Endothelial cell of umbilical vein (primary cell): Measurements from ENCODE around the gene ZNF274. TPM values are rescaled to one million over a fixed set of nuclear protein-coding genes. Genes with fewer than 3 reads are reported as not detected.

ENCODE experiments used
- BruUV-seq: library from RNA; stranded (reverse); fragments of 400-500 nt; replicated peaks from 2 replicates; lab custom pipeline; 2021; lab: Mats Ljungman, UMichigan
- CTCF ChIA-PET: fragments of 300-600, 350-600 bp; sonication (Branson Sonifier 250); formaldehyde crosslinking; loops from one replicate; lab custom pipeline; 2021; ENCODE audit warnings: antibody characterized with exemption, inconsistent platforms; lab: Charles Lee
- POLR2A ChIA-PET: fragments of 300-600, 350-600 bp; sonication (Branson Sonifier 250); formaldehyde crosslinking; loops from one replicate; lab custom pipeline; 2021; ENCODE audit warnings: antibody characterized with exemption, inconsistent platforms; lab: Charles Lee
- DNase-seq: peaks from one replicate; pipeline ENCODE4 v3.0.0-alpha.2; 2011; ENCODE audit warnings: low read depth, low spot score
- FAIRE-seq: peaks from 2 replicates; lab custom pipeline; 2011; peaks lifted over from hg19 to GRCh38; lab: Jason Lieb, UNC
- H2AFZ ChIP-seq: 2 replicates; pipeline ENCODE4 v1.6.0; 2012; ENCODE audit warnings: low read depth, low read length, control low read depth, inconsistent platforms
- H3K27ac ChIP-seq: 2 replicates; pipeline ENCODE4 v1.5.1; 2011; ENCODE audit warnings: low read depth, mild to moderate bottlenecking, control low read depth, low read length, moderate library complexity; ENCODE audit not compliant: insufficient read depth
- H3K27me3 ChIP-seq, 2 experiments: 2 replicates each; pipeline versions ENCODE4 v1.6.0 to v1.6.1; 2011; ENCODE audit warnings: low read length in 2 of 2, mixed read lengths in 1 of 2; ENCODE audit not compliant: control insufficient read depth in 2 of 2, insufficient read depth in 2 of 2
- H3K36me3 ChIP-seq, 2 experiments: 2 replicates in 1 of 2; 3 replicates in 1 of 2; pipeline ENCODE4 v1.5.1; 2011; ENCODE audit warnings: low read length in 2 of 2, mild to moderate bottlenecking in 1 of 2, moderate library complexity in 1 of 2; ENCODE audit not compliant: control insufficient read depth in 2 of 2, insufficient read depth in 2 of 2; ENCODE audit errors: extremely low read depth in 1 of 2
- H3K4me1 ChIP-seq: 3 replicates; pipeline ENCODE4 v1.5.1; 2011; ENCODE audit warnings: mild to moderate bottlenecking, low read length; ENCODE audit not compliant: control insufficient read depth, insufficient read depth; ENCODE audit errors: extremely low read depth
- H3K4me2 ChIP-seq: 2 replicates; pipeline ENCODE4 v1.6.1; 2011; ENCODE audit warnings: low read length, control low read depth, mixed read lengths; ENCODE audit not compliant: insufficient read depth
- H3K4me3 ChIP-seq, 3 experiments: fragments of 200-600 bp in 1 of 3; sonication (generic), shearing (Covaris generic) in 1 of 3; replicated peaks in 1 of 3; 2 replicates each; pipeline ENCODE4 v1.5.1; 2011 to 2016; ENCODE audit warnings: control low read depth in 3 of 3, low read length in 3 of 3, mild to moderate bottlenecking in 2 of 3, inconsistent platforms in 1 of 3, low read depth in 1 of 3, moderate library complexity in 1 of 3; ENCODE audit not compliant: insufficient read depth in 1 of 3
- H3K79me2 ChIP-seq: 2 replicates; pipeline ENCODE4 v1.6.0; 2012; ENCODE audit warnings: low read length, inconsistent platforms; ENCODE audit not compliant: control insufficient read depth, insufficient read depth
- H3K9ac ChIP-seq: replicated peaks from 2 replicates; pipeline ENCODE3; 2011; ENCODE audit warnings: low read length, control low read depth; ENCODE audit not compliant: insufficient read depth; ENCODE audit errors: extremely low read depth
- H3K9me1 ChIP-seq: replicated peaks from 3 replicates; pipeline ENCODE4 v1.6.0; 2011; ENCODE audit warnings: mild to moderate bottlenecking, low read length; ENCODE audit not compliant: control insufficient read depth, insufficient read depth; ENCODE audit errors: extremely low read depth
- H3K9me3 ChIP-seq: replicated peaks from 2 replicates; pipeline ENCODE4 v1.5.1; 2012; ENCODE audit warnings: low read length, inconsistent platforms; ENCODE audit not compliant: control insufficient read depth, insufficient read depth
- H4K20me1 ChIP-seq: replicated peaks from 2 replicates; pipeline ENCODE3; 2011; ENCODE audit warnings: mild to moderate bottlenecking, low read length; ENCODE audit not compliant: control insufficient read depth, insufficient read depth; ENCODE audit errors: extremely low read depth
- GATA2 ChIP-seq: IDR thresholded peaks from 2 replicates; pipeline ENCODE4 v1.7.0; 2011; ENCODE audit warnings: low read depth, mild to moderate bottlenecking, moderate library complexity, mixed read lengths, low read length; ENCODE audit not compliant: insufficient read length, insufficient read depth
- JUN ChIP-seq: IDR thresholded peaks from 2 replicates; pipeline ENCODE4 v1.6.1; 2011; ENCODE audit warnings: borderline replicate concordance, low read depth; ENCODE audit not compliant: insufficient read length, insufficient read depth
- MYC ChIP-seq: IDR thresholded peaks from one replicate; pipeline ENCODE4 v1.6.1; 2011; ENCODE audit warnings: mild to moderate bottlenecking, low read depth, low read length
- POLR2A ChIP-seq: IDR thresholded peaks from 2 replicates; pipeline ENCODE4 v1.6.1; 2012; ENCODE audit warnings: low read depth, mild to moderate bottlenecking, control low read depth, low read length
- dilution Hi-C: fragments of 300-500 bp; cut with MboI; formaldehyde crosslinking; loops from one replicate; pipeline ENCODE4 v1.15.0; 2019; ENCODE audit warnings: low sequenced_read_pairs; ENCODE audit not compliant: extremely low pct_ligation_motif_present
- intact Hi-C: fragments of 100-400 bp; cut with micrococcal nuclease; formaldehyde crosslinking; loops from one replicate; pipeline ENCODE4 v1.10.0; 2022
- polyA plus RNA-seq, 4 experiments: library from polyadenylated mRNA; depleted of rRNA in 3 of 4; stranded (reverse) in 3 of 4; unstranded in 1 of 4; fragments of >200 nt; gene quantifications; 2 replicates each; pipeline versions ENCODE4 v1.2.1 to v1.2.3, GENCODE V29; 2011 to 2012; ENCODE audit warnings: missing spikeins in 1 of 4
- total RNA-seq: library from RNA; stranded (reverse); gene quantifications from 2 replicates; pipeline ENCODE4 v1.2.3, GENCODE V29; 2021
- TF ChIP-seq, protein P1 (sequence below): IDR thresholded peaks from 2 replicates; pipeline ENCODE4 v1.6.1; 2011; ENCODE audit not compliant: insufficient read depth, insufficient read length
- TF ChIP-seq, protein P2 (sequence below), 2 donors: IDR thresholded peaks; 1 replicate in 1 of 2; 2 replicates in 1 of 2; pipeline ENCODE4 v1.5.1; 2011; ENCODE audit warnings: low read length in 2 of 2, mild to moderate bottlenecking in 2 of 2, moderate library complexity in 2 of 2, control low read depth in 1 of 2, inconsistent platforms in 1 of 2, low read depth in 1 of 2; ENCODE audit not compliant: insufficient read depth in 1 of 2; ENCODE audit errors: extremely low read depth in 1 of 2

Gene ZNF274
- total and polyA plus RNA-seq, 2 donors (not counting 3 experiments of a cell fraction or from before 2014, with no cell fraction given), result 10.1 to 18.3 TPM

DNA sequence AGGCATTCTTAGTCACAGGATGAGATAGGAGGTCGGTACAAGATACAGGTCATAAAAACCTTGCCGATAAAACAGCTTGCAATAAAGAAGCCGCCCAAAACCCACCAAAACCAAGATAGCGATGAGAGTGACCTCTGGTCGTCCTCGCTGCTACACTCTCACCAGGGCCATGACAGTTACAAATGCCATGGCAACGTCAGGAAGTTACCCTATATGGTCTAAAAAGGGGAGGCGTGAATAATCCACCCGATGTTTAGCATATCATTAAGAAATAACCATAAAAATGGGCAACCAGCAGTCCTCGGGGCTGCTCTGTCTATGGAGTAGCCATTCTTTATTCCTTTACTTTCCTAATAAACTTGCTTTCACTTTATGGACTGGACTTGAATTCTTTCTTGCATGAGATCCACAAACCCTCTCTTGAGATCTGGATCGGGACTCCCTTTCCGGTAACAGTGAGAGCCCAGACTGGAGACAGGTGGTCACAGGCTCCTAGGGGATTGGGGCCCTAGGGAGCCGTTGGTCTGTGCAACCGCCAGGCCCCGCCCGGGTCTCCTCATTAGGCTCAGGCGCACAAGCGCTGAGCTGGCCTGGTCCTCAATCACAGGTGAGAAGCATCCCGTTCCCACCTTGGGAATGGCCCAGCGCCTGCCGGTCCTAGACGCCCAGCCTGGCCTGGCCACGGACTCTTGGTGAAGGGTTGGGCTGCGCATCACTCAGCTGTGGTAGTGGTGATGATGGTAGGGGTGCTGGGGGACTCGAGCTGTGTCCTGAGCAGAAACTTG lies 34.9 kb downstream of the ZNF274 start:
- intact Hi-C loops, result no loop called here
- DNase-seq (no peak), FAIRE-seq (no peak)
- Histone ChIP-seq H4K20me1 (no peaks in the 10 kb centered on the region), H3K9me1 (no peaks in the 10 kb centered on the region), H2AFZ (no peak overlapping the region), H3K27me3 (no peaks in the 10 kb centered on the region), H3K36me3 (peaks cover 2 to 9% of the 10 kb centered on the region in 2 experiments), H3K27ac (no peak overlapping the region), H3K9me3 (peaks cover 3% of the 10 kb centered on the region), H3K4me1 (no peaks in the 10 kb centered on the region), H3K4me3 (no peak overlapping the region), H3K9ac (no peak overlapping the region), H3K79me2 (no peaks in the 10 kb centered on the region), H3K4me2 (no peak overlapping the region)
- no TSS peak for BruUV-seq
- CTCF ChIA-PET, result interaction anchor here (0.9 to 1.7 kb wide), 3 partner anchors 18 to 302 kb away, joined by 3 to 6 read pairs (median 3); partner anchors contain the start of genes ZBTB45 and ZSCAN22
- dilution Hi-C loops, result no loop called here
- POLR2A ChIA-PET, result no interaction called here
- TF ChIP-seq POLR2A, result no peak
- TF ChIP-seq MYC, result no peak
- TF ChIP-seq JUN, result no peak
- no peak for TF ChIP-seq GATA2
- TF ChIP-seq, protein P1, sequence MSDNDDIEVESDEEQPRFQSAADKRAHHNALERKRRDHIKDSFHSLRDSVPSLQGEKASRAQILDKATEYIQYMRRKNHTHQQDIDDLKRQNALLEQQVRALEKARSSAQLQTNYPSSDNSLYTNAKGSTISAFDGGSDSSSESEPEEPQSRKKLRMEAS, result no peak

DNA sequence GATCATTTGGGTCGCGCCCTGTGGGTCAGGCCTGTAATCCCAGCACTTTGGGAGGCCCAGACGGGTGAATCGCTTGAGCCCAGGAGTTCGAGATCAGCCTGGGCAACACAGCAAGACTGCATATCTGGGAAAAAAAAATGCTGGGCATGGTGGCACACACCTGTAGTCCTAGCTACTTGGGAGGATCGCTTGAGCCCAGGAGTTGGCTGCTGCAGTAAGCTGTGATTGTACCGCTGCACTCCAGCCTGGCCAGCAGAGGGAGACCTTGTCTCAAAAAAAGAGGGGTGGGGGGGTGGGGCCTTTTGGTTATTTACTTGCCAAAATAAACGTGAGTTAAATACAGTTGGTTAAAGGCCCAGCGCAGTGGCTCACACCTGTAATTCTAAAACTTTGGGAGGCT lies 36.0 kb downstream of the ZNF274 start:
- Histone ChIP-seq H3K27ac (no peak overlapping the region), H3K36me3 (peaks cover 0 to 1% of the 10 kb centered on the region in 2 experiments), H3K9me1 (no peaks in the 10 kb centered on the region), H3K4me3 (no peak overlapping the region), H3K4me2 (no peak overlapping the region), H2AFZ (no peak overlapping the region), H3K27me3 (no peaks in the 10 kb centered on the region), H3K79me2 (no peaks in the 10 kb centered on the region), H3K9ac (no peak overlapping the region), H4K20me1 (no peaks in the 10 kb centered on the region), H3K9me3 (no peaks in the 10 kb centered on the region), H3K4me1 (no peaks in the 10 kb centered on the region)
- BruUV-seq, result no TSS peak
- peak; percentile 20 for DNase-seq
- TF ChIP-seq, protein P2, sequence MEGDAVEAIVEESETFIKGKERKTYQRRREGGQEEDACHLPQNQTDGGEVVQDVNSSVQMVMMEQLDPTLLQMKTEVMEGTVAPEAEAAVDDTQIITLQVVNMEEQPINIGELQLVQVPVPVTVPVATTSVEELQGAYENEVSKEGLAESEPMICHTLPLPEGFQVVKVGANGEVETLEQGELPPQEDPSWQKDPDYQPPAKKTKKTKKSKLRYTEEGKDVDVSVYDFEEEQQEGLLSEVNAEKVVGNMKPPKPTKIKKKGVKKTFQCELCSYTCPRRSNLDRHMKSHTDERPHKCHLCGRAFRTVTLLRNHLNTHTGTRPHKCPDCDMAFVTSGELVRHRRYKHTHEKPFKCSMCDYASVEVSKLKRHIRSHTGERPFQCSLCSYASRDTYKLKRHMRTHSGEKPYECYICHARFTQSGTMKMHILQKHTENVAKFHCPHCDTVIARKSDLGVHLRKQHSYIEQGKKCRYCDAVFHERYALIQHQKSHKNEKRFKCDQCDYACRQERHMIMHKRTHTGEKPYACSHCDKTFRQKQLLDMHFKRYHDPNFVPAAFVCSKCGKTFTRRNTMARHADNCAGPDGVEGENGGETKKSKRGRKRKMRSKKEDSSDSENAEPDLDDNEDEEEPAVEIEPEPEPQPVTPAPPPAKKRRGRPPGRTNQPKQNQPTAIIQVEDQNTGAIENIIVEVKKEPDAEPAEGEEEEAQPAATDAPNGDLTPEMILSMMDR (IDR thresholded peaks at IDR 0.05; ENCODE audit: extremely low read depth in 1 of 2, insufficient read depth in 1 of 2, low read depth in 1 of 2, low read length in 2 of 2), result peak in 1 of 2 donors; percentile 50
- no peak for TF ChIP-seq JUN
- POLR2A ChIA-PET, result no interaction called here
- dilution Hi-C loops, result no loop called here
- FAIRE-seq, result peak; percentile 74
- CTCF ChIA-PET, result interaction anchor here (0.6 to 1.7 kb wide), 9 partner anchors 9 to 356 kb away, joined by 3 to 8 read pairs (median 3); partner anchors contain the start of genes ZBTB45, ZNF274, ZNF544 and ZSCAN22
- intact Hi-C loops, result loop anchor here (1.0 kb wide), 2 partner anchors 91 to 300 kb away; partner anchors contain the start of gene ZBTB45
